ENCODE results near the gene PEMT. TPM values are rescaled to one million over a fixed set of nuclear protein-coding genes. Genes with fewer than 3 reads are reported as not detected.

PEMT gene
- total and polyA plus RNA-seq, 10 donors: 8.9 to 21.3 (median 14.8) TPM

DNA sequence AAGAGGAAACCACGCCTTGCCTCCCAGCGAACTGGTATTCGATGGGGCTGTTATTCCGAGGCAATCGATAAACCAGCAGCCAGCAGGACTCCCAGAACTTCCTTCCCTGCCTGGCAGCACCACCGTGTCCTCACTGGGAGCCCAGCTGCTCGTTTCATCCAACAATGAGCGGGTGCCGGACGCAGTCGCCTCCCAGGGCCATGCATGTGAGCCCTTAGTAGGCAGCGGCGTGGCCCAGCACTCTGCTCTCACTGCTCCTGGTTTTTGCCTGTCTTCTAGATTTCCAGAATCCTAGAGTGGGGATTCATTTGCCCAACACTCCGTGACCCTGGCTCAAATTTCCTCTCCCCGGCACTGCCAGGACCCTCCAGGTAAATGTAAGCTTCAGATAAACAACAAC, 66.2 kb downstream of the PEMT start:
- Histone ChIP-seq H3K4me3 (no peak overlapping the region), H3K27ac (no peak overlapping the region), H3K4me1 (peaks cover 0 to 13% (median 0%) of the 10 kb centered on the region in 6 donors), H3K36me3 (peaks cover 0 to 16% (median 7%) of the 10 kb centered on the region in 6 donors), H3K9me3 (no peaks in the 10 kb centered on the region), H3K27me3 (replicated peaks in 1 of 7) (no peaks in the 10 kb centered on the region)
- intact Hi-C loops (cut with DNase I; ENCODE audit: low total_unique reads): no loop called here
- no peak for DNase-seq
- TF ChIP-seq POLR2AphosphoS5 (IDR thresholded peaks at IDR 0.05) (no peak), POLR2A (IDR thresholded peaks at IDR 0.05) (no peak)
- TF ChIP-seq, protein P1, sequence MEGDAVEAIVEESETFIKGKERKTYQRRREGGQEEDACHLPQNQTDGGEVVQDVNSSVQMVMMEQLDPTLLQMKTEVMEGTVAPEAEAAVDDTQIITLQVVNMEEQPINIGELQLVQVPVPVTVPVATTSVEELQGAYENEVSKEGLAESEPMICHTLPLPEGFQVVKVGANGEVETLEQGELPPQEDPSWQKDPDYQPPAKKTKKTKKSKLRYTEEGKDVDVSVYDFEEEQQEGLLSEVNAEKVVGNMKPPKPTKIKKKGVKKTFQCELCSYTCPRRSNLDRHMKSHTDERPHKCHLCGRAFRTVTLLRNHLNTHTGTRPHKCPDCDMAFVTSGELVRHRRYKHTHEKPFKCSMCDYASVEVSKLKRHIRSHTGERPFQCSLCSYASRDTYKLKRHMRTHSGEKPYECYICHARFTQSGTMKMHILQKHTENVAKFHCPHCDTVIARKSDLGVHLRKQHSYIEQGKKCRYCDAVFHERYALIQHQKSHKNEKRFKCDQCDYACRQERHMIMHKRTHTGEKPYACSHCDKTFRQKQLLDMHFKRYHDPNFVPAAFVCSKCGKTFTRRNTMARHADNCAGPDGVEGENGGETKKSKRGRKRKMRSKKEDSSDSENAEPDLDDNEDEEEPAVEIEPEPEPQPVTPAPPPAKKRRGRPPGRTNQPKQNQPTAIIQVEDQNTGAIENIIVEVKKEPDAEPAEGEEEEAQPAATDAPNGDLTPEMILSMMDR (IDR thresholded peaks at IDR 0.05 in 8 of 11, conservative IDR thresholded peaks at IDR 0.05 in 3 of 11): no peak
- WGBS, 5 donors: 71 to 80% (median 73%) methylated on average over 13 to 15 of the region's 15 CpGs

DNA sequence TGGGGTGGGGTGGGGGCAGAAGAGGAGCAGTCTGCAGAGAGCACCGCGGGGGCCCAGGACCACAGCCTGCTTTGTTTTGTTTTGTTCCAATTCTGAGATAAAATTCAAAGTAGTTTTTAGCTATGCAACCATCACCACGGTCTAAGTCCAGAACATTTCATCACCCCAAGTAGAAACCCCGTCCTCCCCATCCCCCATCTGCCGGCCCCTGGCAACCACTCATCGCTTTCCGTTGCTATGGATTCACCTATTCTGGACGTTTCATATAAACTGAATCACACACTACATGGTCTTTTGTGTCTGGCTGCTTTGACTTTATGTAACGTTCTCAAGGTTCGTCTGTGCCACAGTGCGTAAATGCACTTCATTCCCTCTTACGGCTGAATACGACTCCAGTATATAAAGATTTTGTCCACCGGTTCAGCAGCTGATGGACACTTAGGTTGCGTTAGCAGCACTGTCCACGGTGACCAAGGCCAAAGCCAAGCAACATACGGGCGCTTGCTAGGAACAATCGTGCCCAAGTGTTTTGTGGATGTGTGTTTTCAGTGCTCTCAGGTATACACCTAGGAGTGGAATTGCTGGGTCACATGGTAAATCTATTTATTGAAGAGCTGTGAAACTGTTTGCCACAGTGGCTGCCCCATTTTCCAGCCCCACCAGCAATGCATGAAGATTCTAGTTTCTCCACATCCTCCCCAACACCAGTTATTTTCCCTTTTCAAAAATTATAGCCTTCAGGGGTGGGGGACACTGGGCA, 67.6 kb downstream of the PEMT start:
- WGBS, 5 donors: 84 to 93% (median 88%) methylated on average over 19 of the region's 19 CpGs
- no peaks in the 10 kb centered on the region for H3K9me3 ChIP-seq
- H3K27ac ChIP-seq: no peak overlapping the region
- H3K4me1 ChIP-seq: peaks cover 0 to 11% (median 0%) of the 10 kb centered on the region in 6 donors
- intact Hi-C loops (cut with DNase I; ENCODE audit: low total_unique reads): no loop called here
- H3K27me3 ChIP-seq (replicated peaks in 1 of 7): no peaks in the 10 kb centered on the region
- H3K36me3 ChIP-seq: peaks cover 0 to 20% (median 7%) of the 10 kb centered on the region in 6 donors
- TF ChIP-seq POLR2A (IDR thresholded peaks at IDR 0.05): no peak
- TF ChIP-seq POLR2AphosphoS5 (IDR thresholded peaks at IDR 0.05): no peak
- TF ChIP-seq, protein P1 (IDR thresholded peaks at IDR 0.05 in 8 of 11, conservative IDR thresholded peaks at IDR 0.05 in 3 of 11): no peak
- no peak overlapping the region for H3K4me3 ChIP-seq
- DNase-seq: no peak

DNA sequence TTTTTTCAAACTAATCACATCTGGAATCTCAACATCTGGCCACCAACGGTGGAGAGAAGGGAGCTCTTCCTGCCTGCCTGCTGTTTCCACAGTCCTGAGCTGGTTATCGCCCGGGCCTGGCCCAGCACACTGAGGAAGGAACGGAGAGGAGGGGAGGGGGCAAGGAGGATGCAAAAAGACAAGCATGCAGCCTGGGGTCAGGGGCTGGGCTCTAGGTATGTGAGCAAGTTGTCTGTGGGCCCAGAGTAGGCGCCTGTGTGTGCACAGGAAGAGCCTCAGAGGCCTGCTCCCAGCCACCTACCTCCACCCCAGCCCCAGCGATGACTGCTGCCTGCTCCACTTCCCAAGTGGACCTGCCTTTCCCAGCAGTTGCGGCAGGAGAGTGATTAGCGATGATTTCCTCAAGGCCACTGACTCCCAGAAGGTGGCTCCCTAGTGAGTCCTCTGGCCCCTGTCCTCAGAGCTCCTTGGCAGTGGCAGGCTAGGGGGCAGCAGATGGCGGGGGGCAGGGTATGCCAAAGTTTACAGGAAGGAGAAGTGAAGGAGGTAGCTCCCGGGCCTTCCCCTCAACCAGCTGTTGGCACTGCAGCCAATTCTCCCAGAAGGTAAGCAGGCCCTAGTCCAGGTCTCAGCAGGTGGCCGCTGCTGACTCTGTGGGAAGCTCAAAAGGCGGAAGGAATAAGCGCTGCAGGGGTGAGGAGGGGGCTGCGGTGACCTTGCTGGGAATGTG, 68.3 kb downstream of the PEMT start:
- no peak for DNase-seq
- Histone ChIP-seq H3K4me1 (peaks cover 0 to 4% (median 0%) of the 10 kb centered on the region in 6 donors), H3K4me3 (no peak overlapping the region), H3K36me3 (peaks cover 0 to 20% (median 7%) of the 10 kb centered on the region in 6 donors), H3K27me3 (replicated peaks in 1 of 7) (no peaks in the 10 kb centered on the region), H3K27ac (no peak overlapping the region), H3K9me3 (no peaks in the 10 kb centered on the region)
- intact Hi-C loops (cut with DNase I; ENCODE audit: low total_unique reads): no loop called here
- 54 to 64% (median 61%) methylated on average over 14 of the region's 14 CpGs for WGBS, 5 donors
- TF ChIP-seq POLR2AphosphoS5 (IDR thresholded peaks at IDR 0.05): no peak
- TF ChIP-seq, protein P1 (IDR thresholded peaks at IDR 0.05 in 8 of 11, conservative IDR thresholded peaks at IDR 0.05 in 3 of 11): no peak
- no peak for TF ChIP-seq POLR2A (IDR thresholded peaks at IDR 0.05)
